Thyroid gland (tissue), 4 donors: ENCODE results near the gene CALD1.

Experiments
- POLR2A ChIP-seq, 2 donors: fragments of 450-650 bp; IDR thresholded peaks; one replicate each; pipeline ENCODE4 v1.6.1; 2017; ENCODE audit warnings: antibody characterized with exemption in 2 of 2, mild to moderate bottlenecking in 2 of 2, moderate library complexity in 1 of 2
- TF ChIP-seq, protein P1 (sequence below), 6 experiments: fragments of 200-600 bp in 3 of 6; fragments of 450-650 bp in 3 of 6; sonication (generic) in 3 of 6; IDR thresholded peaks; one replicate each; pipeline ENCODE4 v1.5.1; 2016 to 2019; ENCODE audit warnings: antibody characterized with exemption in 6 of 6, mild to moderate bottlenecking in 2 of 6, inconsistent platforms in 1 of 6, moderate library complexity in 1 of 6

DNA sequence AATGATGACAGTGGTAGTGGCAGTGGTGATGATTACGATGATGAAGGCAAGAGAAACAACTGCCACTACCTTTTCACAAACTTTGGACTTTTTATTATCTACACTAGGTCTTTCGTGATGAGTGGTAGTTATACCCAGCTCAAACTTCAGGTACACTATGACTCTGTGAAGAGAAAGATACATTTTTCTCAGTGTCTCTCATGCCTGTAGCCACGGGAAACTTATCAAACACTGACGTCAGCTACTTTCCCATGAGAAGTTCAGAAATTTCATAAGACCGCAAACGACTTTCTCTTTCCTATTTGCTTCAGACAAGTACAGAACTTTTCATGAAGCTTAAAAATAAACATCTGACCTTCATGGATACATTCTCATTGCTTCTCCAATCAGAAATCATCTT, 57.0 kb downstream of the CALD1 start:
- TF ChIP-seq, protein P1, sequence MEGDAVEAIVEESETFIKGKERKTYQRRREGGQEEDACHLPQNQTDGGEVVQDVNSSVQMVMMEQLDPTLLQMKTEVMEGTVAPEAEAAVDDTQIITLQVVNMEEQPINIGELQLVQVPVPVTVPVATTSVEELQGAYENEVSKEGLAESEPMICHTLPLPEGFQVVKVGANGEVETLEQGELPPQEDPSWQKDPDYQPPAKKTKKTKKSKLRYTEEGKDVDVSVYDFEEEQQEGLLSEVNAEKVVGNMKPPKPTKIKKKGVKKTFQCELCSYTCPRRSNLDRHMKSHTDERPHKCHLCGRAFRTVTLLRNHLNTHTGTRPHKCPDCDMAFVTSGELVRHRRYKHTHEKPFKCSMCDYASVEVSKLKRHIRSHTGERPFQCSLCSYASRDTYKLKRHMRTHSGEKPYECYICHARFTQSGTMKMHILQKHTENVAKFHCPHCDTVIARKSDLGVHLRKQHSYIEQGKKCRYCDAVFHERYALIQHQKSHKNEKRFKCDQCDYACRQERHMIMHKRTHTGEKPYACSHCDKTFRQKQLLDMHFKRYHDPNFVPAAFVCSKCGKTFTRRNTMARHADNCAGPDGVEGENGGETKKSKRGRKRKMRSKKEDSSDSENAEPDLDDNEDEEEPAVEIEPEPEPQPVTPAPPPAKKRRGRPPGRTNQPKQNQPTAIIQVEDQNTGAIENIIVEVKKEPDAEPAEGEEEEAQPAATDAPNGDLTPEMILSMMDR (IDR thresholded peaks at IDR 0.05), result no peak
- TF ChIP-seq POLR2A (IDR thresholded peaks at IDR 0.05), result no peak
